Measurements from ENCODE around the gene WNT9A.

The WNT9A gene

DNA sequence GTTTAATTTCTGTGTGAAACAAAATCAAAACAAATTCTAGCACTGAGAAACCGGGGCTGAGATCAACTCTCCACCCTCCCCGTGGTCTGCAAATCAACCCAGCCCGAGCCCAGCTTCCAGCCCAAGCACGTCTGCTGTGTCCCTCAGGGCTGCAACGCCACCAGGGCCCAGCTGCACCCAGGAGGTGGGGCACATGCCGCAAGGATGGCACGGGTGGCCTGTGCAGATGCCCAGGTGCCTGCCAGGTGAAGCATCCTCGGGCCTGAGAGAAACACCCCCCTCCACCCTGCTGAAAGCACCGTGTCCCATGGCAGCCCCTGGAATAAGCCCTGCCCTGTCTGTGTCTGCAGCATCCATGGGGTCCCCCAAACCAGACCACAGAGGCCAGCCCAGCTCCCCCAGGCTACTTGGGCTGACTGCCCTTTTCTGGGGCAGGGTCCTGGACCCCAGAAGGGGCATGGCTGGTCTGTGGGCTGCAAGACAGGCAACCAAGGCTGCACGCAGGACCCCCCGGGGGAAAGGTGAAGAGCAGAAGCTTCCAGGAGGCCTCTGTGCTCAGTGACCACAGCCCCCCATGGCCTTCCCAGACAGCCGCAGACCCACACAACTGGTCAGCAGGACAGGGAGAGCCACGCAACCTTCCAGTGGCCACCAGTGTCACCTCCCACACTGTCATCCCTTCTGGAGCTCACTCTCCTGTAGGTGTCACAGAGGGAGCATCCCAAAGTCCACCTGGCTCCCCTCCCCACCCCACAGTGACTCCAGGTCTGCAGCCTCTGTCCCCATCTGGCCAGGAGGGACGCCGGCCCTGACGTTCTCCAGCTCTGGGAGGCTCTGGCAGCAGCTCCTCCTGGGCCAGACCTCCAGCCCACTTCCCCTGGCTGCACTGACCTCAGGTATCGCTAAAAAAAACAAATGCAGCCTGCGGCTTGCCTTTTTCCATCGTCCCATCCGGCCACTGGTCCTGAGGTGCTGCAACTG lies 7.7 kb downstream of the WNT9A start:
- no peak for DNase-seq

DNA sequence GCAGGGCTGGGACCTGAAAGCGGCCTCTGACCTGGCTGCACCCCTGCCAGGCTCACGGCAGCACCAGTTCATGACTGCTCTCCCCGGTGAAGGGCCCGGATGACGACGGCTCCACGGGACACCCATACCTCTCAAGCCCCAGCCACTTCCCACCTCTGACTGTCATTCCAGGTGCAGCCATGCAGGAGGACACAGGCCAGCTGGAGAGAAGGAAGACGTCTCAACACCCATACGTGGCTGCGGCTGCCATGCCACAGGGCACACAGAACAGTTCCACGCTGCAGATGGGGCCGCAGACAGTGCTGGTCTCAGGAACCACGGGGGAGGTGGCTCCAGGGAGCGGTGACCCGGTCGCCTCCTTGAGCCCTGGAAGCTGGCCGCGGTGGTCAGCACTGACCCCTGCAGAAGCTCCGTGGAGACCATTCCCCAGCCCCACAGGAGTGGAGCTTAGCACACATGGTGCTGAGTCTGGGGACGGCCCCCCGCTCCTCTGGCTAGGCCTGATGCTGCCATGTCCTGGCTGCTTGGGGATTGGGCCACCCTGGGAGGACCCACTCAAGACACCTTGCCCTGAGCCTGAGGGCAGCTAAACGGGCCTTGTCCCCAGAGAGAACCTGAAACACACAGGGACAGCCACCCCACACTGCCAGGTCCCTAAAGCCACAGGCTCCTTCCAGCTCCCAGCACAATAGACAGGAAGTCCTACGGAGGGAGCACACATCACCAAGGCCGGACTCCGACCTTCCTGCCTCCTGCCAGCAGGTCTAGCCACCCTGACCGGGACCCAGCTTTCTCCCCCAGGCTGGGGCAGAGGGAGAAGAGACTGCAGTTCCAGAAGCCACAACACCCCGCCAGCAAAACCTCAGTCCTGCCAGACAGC lies 8.6 kb downstream of the WNT9A start:
- DNase-seq, result no peak

DNA sequence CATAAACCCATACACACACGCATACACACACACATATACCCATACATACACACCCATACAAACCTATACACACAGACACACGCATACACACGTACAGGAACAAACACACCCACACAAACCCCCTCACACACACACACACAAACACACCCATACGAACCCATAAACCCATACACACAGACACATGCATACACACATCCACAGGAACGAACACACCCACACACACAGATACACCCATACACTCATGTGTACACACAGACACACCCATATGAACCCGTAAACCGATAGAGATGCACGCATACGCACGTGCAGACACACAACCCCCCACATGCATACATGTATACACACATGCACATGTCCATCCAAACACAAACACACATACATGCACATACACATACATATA lies 9.5 kb downstream of the WNT9A start:
- no peak for DNase-seq

DNA sequence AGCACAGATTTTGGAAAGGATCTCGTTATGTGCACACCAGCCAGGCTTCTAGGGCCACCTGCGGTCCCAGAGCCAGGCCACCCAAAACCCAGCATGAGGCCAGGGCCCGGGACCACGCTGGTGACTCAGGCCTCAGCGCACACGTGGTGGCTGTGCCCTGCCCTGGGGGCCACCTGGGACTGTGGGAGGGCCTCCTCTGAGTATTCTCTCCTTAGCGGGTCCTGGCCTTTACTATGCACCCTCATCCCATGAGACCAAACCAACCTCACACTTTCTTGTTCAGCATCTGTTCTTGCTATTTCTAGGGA lies 9.9 kb downstream of the WNT9A start:
- no peak for DNase-seq

DNA sequence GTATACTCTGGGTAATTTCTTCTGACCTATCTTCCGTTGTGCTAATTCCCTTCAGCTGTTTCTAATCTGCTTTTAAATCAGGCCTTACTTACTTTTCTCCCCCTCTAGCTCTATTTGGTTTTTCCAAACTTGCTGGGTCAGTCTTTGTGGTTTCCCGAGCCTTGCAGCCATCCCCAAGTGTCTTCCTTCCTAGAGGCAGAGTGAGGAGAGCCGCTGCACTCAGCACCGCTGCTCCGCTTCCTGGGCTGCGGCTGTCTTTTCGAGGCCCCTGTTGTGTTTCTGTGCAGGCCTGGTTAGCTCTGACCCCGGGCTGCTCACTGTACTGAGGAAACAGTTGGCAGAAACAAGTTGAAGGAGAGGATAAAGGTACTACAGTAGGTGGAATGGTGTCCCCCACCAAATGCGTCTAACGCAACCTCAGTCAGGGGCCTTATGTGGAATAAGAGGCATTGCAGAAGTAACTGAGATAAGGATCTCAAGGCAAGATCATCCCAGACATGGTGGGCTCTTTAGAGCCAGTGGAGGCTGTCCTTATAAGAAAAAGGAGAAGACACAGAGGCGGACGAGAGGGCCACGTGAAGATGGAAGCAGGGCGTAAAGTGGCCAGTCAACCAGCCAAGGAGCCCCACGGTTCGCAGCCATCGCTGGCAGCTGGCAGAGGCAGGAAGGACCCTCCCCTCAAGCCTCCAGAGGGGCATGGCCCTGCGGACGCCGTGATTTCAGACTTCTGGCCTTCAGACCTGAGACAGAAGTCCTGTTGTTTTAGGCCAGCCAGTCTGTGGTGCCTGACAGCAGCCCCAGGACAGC lies 10.5 kb downstream of the WNT9A start:
- DNase-seq, result no peak

DNA sequence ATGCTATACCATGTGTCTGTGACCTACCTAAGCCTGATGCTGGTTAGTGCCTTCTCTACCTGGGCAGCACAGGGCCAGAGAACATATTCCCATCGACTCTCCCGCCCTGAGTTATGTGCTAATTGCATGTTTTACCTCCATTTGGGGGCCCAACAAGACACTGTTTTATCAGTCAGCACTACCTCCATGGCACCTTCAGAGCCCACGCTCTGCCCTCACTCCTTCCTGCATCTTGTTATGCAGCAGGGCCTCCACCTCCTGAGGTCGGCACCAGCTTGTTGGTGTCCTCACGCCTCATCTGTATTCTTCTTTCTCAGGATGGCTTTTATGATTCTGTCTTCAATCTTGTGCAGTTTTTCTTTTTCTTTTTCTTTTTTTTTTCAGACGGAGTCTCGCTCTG lies 11.9 kb downstream of the WNT9A start:
- DNase-seq, result no peak

DNA sequence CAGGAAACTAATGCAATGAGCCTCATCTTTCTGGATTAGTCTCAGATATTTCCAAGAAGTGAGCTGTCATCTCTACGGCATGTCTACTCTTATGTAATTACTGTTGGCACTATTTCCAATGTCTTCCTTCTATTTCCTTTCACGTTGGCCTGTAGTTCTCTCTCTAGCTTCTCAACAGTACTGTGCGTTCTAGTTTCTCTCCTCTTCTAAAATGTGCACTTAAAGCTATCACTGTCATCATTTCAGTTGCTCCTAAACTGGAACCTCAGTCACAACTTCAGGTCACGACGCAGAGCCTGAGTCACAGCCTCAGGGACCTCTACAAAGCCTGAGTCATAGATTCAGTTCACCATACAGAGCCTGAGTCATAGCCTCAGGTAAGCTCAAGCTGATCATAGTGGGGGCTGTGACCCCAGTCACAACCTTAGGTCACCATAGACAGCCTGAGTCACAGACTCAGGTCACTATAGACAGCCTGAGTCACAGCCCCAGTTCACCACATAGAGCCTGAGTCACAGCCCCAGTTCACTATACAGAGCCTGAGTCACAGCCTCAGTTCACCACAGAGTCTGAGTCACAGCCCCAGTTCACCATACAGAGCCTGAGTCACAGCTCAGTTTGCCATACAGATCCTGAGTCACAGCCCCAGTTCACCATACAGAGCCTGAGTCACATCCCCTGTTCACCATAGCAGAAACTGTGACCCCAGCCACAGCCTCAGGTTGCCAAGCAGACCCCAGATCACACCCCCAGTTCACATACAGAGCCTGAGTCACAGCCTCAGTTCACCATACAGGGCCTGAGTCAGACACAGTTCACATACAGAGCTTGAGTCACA lies 13.0 kb downstream of the WNT9A start:
- no peak for DNase-seq

DNA sequence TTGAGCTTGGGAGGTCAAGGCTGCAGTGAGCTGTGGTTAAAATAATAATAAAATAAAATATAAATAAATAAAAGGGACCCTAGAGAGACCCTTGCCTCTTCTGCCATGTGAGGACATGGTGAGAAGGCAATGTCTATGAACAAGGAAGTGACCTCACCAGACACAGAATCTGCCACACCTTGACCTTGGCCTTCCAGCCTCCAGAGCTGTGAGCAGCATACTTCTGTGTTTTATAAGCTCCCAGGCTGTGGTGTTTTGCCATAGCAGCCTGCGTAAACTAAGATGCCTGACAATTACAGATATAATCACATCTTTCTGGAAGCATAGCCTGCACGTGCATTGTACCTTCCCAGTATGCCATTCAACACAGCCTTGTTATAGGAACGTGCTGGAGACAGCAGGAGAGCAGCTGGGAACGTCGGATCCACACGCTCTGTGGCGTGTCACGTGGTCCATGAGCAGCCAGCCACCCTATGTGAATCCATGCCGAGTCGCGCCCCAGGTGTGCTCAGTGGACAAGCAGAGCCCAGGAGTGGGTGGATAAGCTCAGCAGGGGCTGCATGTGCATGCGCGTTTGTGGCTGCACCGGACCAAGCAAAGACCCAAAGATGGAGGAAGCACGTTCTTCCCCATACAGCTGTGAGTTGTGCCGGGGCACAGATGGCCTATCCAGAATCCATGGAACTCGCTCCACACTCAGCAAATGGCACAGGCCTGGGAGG lies 17.8 kb downstream of the WNT9A start:
- no peak for DNase-seq

DNA sequence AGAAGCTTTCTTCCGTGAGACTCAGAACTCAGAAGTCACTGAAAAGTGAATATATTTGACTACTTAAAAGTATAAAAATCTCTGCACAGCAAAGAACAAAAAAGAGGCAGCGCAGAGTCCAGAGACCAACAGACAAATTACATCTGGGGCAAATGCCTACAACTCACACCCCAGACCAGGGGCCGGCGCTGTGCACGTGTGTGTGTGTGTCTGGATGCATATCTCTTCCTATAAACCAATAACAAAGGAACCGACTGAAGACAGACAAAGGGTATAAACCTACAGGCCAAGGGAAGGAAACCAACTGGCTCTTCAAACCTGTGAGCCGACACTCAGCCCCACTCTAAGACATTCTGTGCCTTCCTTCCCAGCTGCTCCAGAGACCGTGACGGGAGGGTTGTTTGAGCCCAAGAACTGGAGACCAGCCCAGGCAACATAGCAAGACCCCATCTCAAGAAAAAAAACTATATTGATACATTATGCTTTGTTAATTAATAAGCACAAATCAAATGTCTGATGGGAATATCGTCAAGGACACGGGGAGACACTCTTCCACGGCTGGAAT lies 18.8 kb downstream of the WNT9A start:
- DNase-seq, result no peak

DNA sequence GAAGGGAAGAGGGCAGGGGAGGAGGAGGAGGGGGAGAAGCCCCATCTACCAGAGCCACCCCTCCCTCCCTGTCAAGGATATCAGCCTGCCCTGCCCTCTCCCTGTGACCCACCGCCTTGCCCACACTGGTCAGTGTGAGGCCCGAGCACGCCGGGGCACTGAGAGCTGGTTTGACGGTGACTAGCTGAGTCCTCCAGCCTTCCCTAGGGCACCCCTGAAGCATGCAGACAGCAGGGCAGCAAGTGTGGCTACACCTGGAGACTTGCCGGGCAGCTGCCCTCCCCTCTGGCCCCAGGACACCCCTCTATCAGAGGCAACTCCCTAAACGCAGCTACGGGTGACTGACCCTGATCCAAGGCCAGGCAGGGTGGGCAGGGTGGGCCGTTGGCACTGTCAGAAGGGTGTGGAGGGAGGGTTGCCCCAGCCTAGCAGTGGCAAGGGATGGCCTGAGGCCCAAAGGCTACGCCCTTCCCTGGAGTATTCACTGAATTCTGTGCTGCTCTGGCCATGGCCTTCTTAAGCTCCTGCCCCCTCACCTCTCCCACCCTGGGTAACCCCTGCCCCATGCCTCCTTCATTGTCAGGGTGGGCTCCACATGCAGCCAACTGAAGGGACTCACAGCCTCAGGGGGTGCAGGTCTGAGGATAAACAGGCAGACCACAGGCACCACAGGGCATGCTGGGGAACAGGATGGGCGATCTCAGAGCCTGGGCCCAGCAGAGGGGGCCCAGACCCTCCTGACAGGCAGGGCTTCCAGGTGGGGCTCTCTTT lies 19.6 kb downstream of the WNT9A start:
- no peak for DNase-seq

DNA sequence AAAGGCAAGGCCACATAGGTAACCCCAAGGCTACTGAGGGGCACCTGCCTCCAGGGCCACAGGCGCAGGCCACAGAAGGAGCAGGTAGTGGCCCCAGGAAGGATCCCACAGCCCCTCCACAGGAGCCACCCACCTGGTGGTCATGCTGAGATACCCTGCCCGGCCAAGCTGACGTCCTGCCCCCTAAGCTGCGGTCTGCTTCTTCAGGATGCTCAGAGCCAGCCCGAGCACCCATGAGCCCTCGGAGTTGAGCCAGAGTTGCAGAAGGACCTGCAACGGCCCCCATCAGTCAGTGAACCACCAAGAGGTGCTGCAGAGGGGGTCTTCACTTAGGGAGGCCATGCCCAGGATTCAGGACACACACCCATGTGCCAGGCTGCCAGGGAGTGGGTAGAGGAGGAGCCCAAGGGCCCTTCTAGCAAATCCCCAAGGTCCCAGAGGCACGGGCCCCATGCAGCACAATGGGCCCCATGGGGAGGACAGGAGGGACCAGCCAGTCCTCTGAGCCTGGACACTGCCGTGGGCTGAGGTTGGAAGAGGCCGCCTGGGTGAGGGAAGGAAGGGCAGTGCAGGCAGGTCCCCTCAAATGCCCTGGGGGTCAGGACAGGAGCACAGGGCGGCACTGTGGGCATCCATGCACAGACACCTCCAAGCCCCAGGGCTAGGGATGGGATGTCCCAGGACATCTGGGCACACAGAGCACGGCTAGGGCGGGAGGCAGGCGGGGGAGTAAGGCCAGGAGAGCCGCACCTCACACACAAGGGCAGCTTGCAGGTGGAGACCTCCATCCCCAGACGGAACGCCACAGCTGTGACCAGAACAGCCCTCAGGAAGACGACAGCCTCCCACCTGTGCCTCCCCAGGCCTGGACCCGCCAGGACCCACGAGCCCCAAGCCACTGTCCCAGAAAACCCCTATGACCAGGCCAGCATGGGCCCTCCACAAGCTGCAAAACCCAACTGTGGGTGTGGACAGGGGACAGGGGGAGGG lies 20.5 kb downstream of the WNT9A start:
- DNase-seq, result no peak

DNA sequence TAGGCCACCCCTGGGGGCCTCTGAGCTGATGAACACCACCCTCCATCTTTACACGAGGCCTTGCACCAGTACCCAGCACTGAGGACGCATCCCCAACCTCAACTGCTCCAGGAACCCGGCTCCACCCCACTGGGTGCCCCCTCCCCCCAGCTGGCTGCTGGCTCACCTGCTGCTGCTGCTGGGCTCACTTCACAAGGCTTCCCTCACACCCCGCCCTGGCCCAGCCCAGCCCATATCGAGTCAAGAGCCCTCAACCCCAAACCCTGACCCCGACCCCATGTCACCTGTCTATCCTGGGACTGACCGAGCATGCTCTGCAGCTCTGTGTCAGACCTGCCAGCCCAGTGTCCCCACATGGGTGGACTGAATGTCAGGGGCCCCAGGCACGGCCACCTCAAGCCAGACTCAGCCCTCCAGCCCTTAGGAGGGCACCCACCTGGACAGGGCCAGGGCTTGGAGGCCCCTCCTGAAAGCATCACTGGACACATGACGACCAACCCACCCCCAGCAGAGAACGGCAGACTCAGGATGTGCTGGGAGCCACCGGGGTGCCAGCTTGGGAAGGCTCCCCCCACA lies 21.4 kb downstream of the WNT9A start:
- DNase-seq, result no peak

DNA sequence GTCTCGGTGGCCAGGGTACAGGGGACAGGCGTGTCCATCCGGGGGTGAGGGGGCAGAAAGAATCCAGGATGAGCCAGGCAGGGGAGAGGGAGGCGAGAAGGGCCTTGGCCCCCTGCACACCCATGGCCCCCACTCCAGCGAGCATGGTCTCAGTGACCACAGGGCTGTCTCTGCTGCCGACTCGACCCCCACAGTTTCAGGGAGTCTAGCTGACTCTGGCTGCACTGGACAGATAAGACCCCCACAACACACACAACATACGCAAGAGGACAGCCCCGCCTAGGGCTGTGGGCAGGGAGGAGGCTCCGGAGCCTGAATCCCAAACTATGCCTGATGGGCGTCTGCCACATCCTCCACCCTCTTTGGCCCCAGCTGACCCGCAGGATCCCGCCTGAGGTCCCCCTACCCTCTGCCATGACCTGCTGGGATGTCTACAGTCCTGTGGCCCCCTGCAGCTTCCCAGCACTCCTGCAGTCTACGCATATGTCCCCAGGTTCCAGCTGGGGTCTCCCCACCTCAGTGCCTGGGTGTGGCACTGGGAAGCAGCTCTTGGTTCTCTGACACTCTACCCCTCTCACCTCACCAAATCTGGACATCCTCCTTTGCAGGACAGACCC lies 22.0 kb downstream of the WNT9A start:
- no peak for DNase-seq

DNA sequence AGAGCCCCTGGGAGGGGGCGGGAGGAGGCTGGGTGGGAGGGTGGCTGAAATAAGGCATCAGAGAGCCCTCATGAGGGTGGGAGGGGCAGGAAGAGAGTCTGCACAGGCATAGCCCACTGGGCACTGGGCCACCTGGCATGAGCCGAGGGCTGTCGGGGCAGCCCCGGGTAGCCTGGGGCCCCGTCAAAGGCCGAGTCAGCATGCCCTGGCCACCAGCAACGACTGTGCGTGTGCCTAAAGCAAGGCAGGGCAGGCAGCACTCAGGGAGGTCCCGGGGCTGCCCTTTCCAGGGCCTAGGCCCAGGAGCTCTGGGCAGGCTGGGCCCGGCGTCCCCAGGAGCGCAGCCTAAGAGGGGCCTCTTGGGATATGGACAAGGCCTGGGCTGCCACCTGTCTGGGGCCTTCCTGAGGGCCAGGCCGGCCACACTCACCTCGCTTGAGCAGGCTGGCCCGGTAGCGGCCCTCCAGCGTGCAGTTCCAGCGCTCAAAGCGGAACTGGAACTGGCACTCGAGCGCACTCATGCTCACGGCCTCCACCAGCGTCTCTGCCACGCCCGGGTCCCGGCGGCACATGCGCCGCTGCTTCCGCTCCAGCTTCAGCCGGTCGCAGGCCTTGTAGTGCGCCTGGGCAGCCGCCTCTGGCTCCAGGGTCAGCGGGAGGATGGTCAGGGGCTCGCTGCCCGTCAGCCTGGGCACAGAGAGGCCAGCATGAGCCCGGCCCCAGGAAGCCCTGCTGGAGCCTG lies 22.7 kb downstream of the WNT9A start:
- DNase-seq, result no peak

DNA sequence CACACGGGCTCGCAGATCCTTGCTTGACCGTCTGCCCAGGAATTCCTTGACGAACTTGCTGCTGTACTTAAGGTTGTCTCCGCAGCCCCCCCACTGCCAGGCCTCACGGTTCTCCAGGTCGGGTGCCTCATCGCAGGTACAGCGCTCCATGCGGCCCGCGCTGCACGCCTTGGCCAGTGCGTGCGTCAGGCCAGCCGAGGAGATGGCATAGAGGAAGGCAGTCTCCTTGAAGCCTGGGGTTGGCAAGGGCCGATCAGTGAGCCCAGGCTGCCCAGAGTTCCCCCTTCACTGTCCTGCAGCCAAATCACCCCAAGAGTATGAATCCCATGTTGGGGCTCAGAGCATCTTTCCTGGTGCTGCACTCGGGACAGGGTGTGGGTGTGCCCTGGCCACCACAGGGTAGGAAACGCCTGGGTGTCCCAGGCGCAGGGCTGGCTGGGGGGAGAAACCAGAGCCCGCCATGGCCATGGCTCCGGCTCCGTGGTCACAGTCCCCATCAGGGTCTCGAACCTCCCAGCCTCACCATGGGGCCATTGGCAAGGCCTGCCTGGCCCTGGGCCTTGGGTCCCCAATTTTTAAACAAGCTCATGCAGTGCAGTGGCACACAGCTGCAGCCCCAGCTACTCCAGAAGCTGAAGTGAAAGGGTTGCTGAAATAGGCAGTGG lies 23.4 kb downstream of the WNT9A start:
- DNase-seq, result no peak

DNA sequence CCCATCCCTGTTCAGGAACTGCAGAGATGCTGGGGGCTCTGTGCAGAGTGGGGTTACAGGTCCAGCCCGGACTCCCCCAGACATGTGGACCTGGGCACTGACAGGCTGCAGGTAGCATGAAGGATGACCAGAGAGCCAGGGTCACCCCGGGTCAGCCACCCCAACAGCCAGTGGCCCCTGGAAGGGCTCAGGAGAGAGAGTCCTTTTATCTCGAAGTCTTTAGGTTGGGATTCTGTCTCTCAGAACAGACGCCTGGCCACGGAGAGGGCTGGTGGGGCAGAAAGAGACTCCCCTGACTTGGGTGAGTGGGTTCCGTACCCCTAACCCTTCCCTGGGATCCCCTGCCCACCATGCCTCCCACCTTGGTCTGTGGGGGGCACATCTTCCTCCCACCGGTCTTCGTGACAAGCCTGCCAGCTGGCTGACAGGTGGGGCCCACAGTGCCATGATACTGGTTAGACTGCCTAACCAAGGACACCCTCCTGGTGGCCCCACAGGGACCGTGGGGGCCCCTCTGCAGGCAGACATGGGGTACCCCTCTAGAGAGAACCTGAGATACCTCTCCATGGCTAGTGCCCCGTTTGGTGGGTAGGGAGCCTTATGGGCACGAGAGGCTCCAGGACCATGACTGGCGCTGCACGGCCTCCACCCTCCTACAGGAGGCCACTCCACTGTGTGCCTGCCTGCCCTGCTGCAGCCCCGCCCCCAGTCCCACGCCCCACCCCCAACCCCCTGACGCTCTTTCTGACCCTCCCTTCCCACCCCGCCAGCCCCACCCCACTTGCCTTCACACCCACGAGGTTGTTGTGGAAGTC lies 24.2 kb downstream of the WNT9A start:
- DNase-seq, result no peak

Data from DMS 273 treated with DMSO at 0.1 percent for 48 hours (cell line).